Liver (tissue), 9 donors: ENCODE data around the gene XCL1. TPM values are rescaled to one million over a fixed set of nuclear protein-coding genes. Genes with fewer than 3 reads are reported as not detected.
"Not testable (repeated sequence)": the region's sequence is repeated elsewhere in the genome, so short reads cannot be mapped to it uniquely, and the experiment has no call there.

ENCODE experiments used
- DNase-seq: peaks from one replicate; pipeline ENCODE4 v3.0.0-alpha.2; 2017; ENCODE audit warnings: low spot score
- H3K27ac ChIP-seq, 2 donors: one replicate each; pipeline ENCODE4 v1.7.0; 2013; ENCODE audit warnings: inconsistent platforms in 2 of 2, low read length in 2 of 2, control low read depth in 1 of 2, low read depth in 1 of 2, mild to moderate bottlenecking in 1 of 2
- H3K27me3 ChIP-seq, 4 donors: one replicate each; pipeline versions ENCODE4 v1.6.1 to v1.7.0; 2013; ENCODE audit warnings: low read length in 3 of 4, inconsistent platforms in 1 of 4, mild to moderate bottlenecking in 1 of 4, moderate library complexity in 1 of 4; ENCODE audit not compliant: control insufficient read depth in 4 of 4, insufficient read depth in 4 of 4
- H3K36me3 ChIP-seq, 4 donors: one replicate each; pipeline versions ENCODE4 v1.6.1 to v1.7.0; 2013; ENCODE audit warnings: low read length in 3 of 4, mild to moderate bottlenecking in 3 of 4, low read depth in 1 of 4, moderate library complexity in 1 of 4; ENCODE audit not compliant: control insufficient read depth in 4 of 4, insufficient read depth in 3 of 4
- H3K4me1 ChIP-seq, 4 donors: one replicate each; pipeline versions ENCODE4 v1.6.1 to v1.7.0; 2013; ENCODE audit warnings: low read length in 3 of 4, mild to moderate bottlenecking in 3 of 4, moderate library complexity in 1 of 4; ENCODE audit not compliant: control insufficient read depth in 4 of 4, insufficient read depth in 4 of 4
- H3K4me3 ChIP-seq, 3 donors: one replicate each; pipeline versions ENCODE4 v1.6.1 to v1.7.0; 2013; ENCODE audit warnings: low read length in 3 of 3, control low read depth in 1 of 3, low read depth in 1 of 3, mild to moderate bottlenecking in 1 of 3
- H3K9ac ChIP-seq, 2 donors: one replicate each; pipeline ENCODE4 v1.7.0; 2013; ENCODE audit warnings: low read length in 2 of 2, mild to moderate bottlenecking in 2 of 2, moderate library complexity in 2 of 2, control low read depth in 1 of 2, low read depth in 1 of 2
- H3K9me3 ChIP-seq, 4 donors: one replicate each; pipeline versions ENCODE4 v1.6.1 to v1.7.0; 2013; ENCODE audit warnings: low read length in 3 of 4; ENCODE audit not compliant: control insufficient read depth in 4 of 4
- HNF4A ChIP-seq, 2 donors: conservative IDR thresholded peaks; 2 replicates each; pipeline ENCODE4 v1.6.1; 2016; ENCODE audit warnings: antibody characterized with exemption in 2 of 2, mild to moderate bottlenecking in 2 of 2
- JUND ChIP-seq, 2 donors: IDR thresholded peaks; 2 replicates each; pipeline ENCODE4 v1.6.1; 2016; ENCODE audit warnings: antibody characterized with exemption in 2 of 2
- RAD21 ChIP-seq, 2 donors: IDR thresholded peaks; 2 replicates each; pipeline ENCODE4 v1.6.1; 2016; ENCODE audit warnings: antibody characterized with exemption in 2 of 2, mild to moderate bottlenecking in 2 of 2
- RXRA ChIP-seq, 2 donors: IDR thresholded peaks; 2 replicates each; pipeline ENCODE4 v1.6.1; 2017 to 2018; ENCODE audit warnings: antibody characterized with exemption in 2 of 2, mild to moderate bottlenecking in 1 of 2
- YY1 ChIP-seq: IDR thresholded peaks from 2 replicates; pipeline ENCODE4 v1.6.1; 2016; ENCODE audit warnings: antibody characterized with exemption, mild to moderate bottlenecking
- WGBS: extraction: QIAGEN DNeasy Blood & Tissue Kit; methylation state at CpG from one replicate; pipeline ENCODE4 v1.1.7; 2013; 5-methylcytosine and 5-hydroxymethylcytosine counted together
- polyA plus RNA-seq, 2 donors: library from polyadenylated mRNA; stranded (reverse) in 1 of 2; unstranded in 1 of 2; fragments of 200-250 nt in 1 of 2; fragments of >200 nt in 1 of 2; fragmentation: Nextera tagmentation in 1 of 2; extraction: Ambion mirVana in 1 of 2; gene quantifications; one replicate each; pipeline versions ENCODE4 v1.2.1 to v1.2.3, GENCODE V29; 2013 to 2015
- total RNA-seq, 2 donors: library from RNA; depleted of rRNA; stranded (reverse); fragments of >200 nt; gene quantifications; one replicate each; pipeline ENCODE4 v1.2.3, GENCODE V29; 2014
- TF ChIP-seq, protein P1 (sequence below): fragments of 150-350 bp; IDR thresholded peaks from 2 replicates; pipeline ENCODE4 v1.5.1; 2017; ENCODE audit warnings: improper control_type of control experiment, low read depth, low read length; ENCODE audit not compliant: missing input control
- TF ChIP-seq, protein P2 (sequence below): IDR thresholded peaks from 2 replicates; pipeline ENCODE4 v1.6.1; 2016; ENCODE audit warnings: antibody characterized with exemption
- donor health status: healthy.
- donor health status: healthy.
- donor health status: healthy.
- donor health status: healthy.
- donor health status: healthy.

The XCL1 gene
- total and polyA plus RNA-seq, 4 donors = 0.17 to 0.33 (median 0.22) TPM

DNA sequence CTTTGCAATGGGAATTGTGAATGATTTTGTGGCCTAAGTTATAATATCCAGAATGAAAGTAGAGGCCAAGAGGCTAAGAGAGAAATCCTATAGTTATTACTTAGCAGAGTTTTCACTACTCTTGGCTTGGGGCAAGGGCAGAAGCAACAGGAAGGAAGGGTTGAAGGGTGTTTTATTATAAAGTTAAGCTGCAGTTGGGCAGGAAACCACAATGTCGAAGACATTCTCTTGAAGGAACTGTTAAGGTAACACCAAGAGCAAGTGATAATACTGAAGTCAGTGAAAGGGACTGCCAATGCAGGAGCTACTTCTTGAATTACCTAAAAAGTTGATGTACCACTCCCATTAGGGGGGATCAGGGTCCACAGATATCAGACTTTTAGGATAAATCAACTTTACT is 40.9 kb upstream of the XCL1 start:
- 57% methylated on average over 1 of the region's 1 CpG for WGBS
- Histone ChIP-seq H3K36me3 (no peaks in the 10 kb centered on the region), H3K9ac (no peak overlapping the region)

DNA sequence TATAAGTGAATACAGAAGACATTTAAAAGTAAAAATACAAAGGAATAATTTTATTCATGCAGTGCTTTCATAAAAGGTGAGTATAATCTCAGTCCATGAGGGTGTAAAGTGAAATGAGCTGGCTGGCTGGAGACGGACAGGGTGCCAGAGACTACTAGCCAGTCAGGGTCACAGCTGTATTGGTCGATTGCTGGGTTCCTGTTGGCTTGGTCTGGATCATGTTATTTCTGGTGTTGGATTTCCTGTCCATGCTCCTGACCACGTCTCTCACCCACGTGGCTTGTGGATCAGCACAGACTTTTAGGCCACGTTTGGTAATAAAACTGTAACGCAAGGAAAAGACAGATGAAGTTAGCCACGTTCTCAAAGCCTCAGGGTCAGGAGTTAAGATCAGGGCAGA is 35.6 kb upstream of the XCL1 start:
- whole genome bisulfite sequencing = 72% methylated on average over 7 of the region's 7 CpGs
- DNase-seq, H3K36me3 ChIP-seq, H3K4me3 ChIP-seq, H3K9me3 ChIP-seq, H3K27ac ChIP-seq, H3K4me1 ChIP-seq, H3K9ac ChIP-seq, H3K27me3 ChIP-seq: not testable (repeated sequence)

More for the DNA sequence above, 40.9 kb upstream of the XCL1 start:
- no peak for TF ChIP-seq JUND (IDR thresholded peaks at IDR 0.05)
- Histone ChIP-seq H3K9me3 (no peaks in the 10 kb centered on the region), H3K4me3 (no peak overlapping the region), H3K4me1 (no peaks in the 10 kb centered on the region), H3K27ac (no peak overlapping the region), H3K27me3 (no peaks in the 10 kb centered on the region)
- DNase-seq = no peak

DNA sequence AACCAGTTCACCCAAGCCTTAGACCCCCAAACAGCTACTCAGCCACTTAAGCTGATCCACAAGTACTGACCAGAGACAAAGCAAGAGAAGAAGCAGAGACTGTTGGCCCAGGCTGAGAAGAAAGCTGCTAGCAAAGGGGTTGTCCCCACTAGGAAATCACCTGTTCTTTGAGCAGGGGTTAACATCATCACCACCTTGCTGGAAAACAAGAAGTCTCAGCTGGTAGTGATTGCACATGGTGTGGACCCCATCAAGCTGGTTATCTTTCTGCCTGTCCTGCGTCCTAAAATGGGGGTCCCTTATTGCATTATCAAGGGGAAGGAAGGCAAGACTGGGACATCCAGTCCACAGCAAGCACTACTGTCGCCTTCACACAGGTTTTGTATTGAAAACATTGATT is 33.4 kb upstream of the XCL1 start:
- WGBS = 87% methylated on average over 2 of the region's 2 CpGs
- not testable (repeated sequence) for H3K9ac ChIP-seq, H3K27ac ChIP-seq, H3K4me1 ChIP-seq, H3K4me3 ChIP-seq, H3K36me3 ChIP-seq, DNase-seq, H3K27me3 ChIP-seq, H3K9me3 ChIP-seq

DNA sequence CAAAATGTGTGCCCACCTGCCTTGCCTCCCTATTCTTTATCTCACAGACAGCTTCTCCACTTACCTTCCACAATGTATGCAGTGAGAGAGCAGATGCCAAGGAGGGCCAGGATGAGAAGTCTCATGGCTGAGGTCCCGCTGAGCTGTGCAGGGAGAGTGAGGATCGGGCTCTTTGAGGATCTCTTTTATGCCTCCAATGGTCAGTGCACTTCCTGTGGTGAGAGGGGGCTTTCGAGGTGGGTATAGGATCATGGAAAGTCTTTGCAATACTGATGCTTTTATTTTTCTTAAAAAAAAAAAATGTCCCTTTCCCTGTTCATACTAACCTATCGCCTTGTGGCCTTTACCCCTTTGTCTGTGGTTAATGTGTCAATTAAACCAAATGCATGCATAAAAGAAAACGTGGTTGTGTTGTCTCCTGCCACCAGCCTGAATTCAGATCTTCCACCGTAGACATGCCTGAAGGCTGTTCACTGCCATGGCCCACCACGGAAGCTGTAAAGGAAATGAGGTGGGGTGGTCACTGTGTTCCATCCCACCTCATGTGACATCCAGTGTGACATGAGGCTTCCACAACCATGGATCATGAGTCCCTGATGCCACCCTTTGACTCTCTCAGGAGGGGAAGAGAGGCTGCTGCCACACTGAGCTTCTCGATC is 32.4 kb upstream of the XCL1 start, which contains the start of gene XCL2:
XCL2 (minus strand) TSS at position 158 of the 659 bp plus-strand sequence; CDS start at position 125, 33 bp downstream.
- DNase-seq, H3K9ac ChIP-seq, H3K4me1 ChIP-seq, H3K27me3 ChIP-seq, H3K27ac ChIP-seq, H3K4me3 ChIP-seq, H3K9me3 ChIP-seq, H3K36me3 ChIP-seq: not testable (repeated sequence)
- WGBS = 86% methylated on average over 5 of the region's 8 CpGs

DNA sequence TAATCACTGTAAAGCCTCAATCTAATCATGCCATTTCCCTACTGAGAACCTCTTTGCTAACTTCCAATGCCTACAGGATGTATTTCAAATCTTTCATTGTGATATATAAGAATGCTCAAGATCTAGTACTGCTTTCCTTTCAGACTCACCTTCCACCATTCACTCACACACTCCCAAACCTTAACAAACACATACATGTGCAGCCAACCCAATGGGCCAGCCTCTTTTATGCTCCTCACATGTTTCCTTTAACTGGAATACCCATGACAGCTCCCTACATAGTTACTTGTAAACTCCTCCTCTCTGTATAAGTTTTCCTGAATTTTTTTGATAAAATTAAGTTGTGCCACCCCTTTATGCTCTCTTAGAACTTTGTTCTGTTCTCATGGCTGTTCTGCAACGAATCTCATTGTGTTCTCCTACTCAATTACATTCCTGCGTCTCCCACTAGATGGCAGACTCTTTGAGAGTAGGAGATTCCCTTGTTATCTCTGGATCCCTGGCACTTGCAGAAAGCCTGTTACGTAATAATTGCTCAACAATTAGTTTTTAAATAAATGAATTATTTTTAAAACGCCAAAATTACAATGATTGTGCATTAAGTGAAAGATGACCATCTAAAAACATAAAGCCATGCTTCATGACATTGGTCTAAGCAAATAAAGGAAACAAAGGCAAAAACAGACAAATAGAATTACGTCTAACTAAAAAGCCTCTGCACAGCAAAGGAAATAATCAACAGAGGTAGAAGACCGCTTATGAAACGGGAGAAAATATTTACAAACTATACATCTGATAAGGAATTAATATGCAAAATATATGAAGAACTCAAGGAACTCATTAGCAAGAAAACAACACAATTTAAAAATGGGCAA is 30.5 kb upstream of the XCL1 start:
- H3K36me3 ChIP-seq, H3K4me1 ChIP-seq, H3K27ac ChIP-seq, H3K9ac ChIP-seq, H3K9me3 ChIP-seq, H3K4me3 ChIP-seq, DNase-seq, H3K27me3 ChIP-seq: not testable (repeated sequence)
- TF ChIP-seq RXRA (IDR thresholded peaks at IDR 0.05) (peak; percentile 15 to 26), RAD21 (IDR thresholded peaks at IDR 0.05) (peak; percentile 77 to 78), HNF4A (conservative IDR thresholded peaks at IDR 0.05) (peak; percentile 34 to 38), JUND (IDR thresholded peaks at IDR 0.05) (peak in 1 of 2 donors; percentile 9), YY1 (peak; percentile 29)
- TF ChIP-seq, protein P1, sequence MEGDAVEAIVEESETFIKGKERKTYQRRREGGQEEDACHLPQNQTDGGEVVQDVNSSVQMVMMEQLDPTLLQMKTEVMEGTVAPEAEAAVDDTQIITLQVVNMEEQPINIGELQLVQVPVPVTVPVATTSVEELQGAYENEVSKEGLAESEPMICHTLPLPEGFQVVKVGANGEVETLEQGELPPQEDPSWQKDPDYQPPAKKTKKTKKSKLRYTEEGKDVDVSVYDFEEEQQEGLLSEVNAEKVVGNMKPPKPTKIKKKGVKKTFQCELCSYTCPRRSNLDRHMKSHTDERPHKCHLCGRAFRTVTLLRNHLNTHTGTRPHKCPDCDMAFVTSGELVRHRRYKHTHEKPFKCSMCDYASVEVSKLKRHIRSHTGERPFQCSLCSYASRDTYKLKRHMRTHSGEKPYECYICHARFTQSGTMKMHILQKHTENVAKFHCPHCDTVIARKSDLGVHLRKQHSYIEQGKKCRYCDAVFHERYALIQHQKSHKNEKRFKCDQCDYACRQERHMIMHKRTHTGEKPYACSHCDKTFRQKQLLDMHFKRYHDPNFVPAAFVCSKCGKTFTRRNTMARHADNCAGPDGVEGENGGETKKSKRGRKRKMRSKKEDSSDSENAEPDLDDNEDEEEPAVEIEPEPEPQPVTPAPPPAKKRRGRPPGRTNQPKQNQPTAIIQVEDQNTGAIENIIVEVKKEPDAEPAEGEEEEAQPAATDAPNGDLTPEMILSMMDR = peak; percentile 62
- TF ChIP-seq, protein P2, sequence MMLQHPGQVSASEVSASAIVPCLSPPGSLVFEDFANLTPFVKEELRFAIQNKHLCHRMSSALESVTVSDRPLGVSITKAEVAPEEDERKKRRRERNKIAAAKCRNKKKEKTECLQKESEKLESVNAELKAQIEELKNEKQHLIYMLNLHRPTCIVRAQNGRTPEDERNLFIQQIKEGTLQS = peak; percentile 31
- WGBS = 26% methylated on average over 7 of the region's 7 CpGs

DNA sequence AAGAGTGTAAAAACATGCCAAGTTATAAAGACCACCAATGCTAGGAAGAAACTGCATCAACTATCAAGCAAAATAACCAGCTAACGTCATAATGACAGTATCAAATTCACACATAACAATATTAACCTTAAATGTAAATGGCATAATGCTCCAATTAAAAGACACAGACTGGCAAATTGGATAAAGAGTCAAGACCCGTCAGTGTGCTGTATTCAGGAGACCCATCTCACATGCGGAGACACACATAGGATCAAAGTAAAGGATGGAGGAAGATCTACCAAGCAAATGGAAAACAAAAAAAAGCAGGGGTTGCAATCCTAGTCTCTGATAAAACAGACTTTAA is 29.9 kb upstream of the XCL1 start:
- H3K4me1 ChIP-seq, H3K27ac ChIP-seq, H3K27me3 ChIP-seq, H3K4me3 ChIP-seq, H3K9ac ChIP-seq, DNase-seq, H3K9me3 ChIP-seq, H3K36me3 ChIP-seq: not testable (repeated sequence)
- 82% methylated on average over 3 of the region's 3 CpGs for WGBS
